ENCODE measurements around the gene RFX4.

Gene RFX4

GRCh38 chr12:106646472-106646871 is 63.7 kb downstream of the RFX4 start:
- no peak for DNase-seq (ENCODE audit: low read depth)

GRCh38 chr12:106647793-106648514 is 65.2 kb downstream of the RFX4 start:
- no peak for DNase-seq (ENCODE audit: low read depth)

- DNase-seq (ENCODE audit: low read depth) = no peak
Measured at GRCh38 chr12:106648736-106649135, 65.9 kb downstream of the RFX4 start.

GRCh38 chr12:106651552-106651951 is 68.7 kb downstream of the RFX4 start:
- no peak for DNase-seq (ENCODE audit: low read depth)

- no peak for DNase-seq (ENCODE audit: low read depth)
Measured at GRCh38 chr12:106652510-106653015, 69.8 kb downstream of the RFX4 start.

GRCh38 chr12:106655577-106655976 is 72.8 kb downstream of the RFX4 start:
- DNase-seq (ENCODE audit: low read depth) = no peak

- no peak for DNase-seq (ENCODE audit: low read depth)
Measured at GRCh38 chr12:106657488-106657887, 74.7 kb downstream of the RFX4 start.

GRCh38 chr12:106663385-106663784 is 80.6 kb downstream of the RFX4 start:
- DNase-seq (ENCODE audit: low read depth) = no peak

- DNase-seq (ENCODE audit: low read depth) = no peak
Measured at GRCh38 chr12:106669216-106669615, 86.4 kb downstream of the RFX4 start.

GRCh38 chr12:106670131-106670530 is 87.3 kb downstream of the RFX4 start:
- DNase-seq (ENCODE audit: low read depth) = no peak

GRCh38 chr12:106671840-106672239 is 89.0 kb downstream of the RFX4 start:
- no peak for DNase-seq (ENCODE audit: low read depth)

- no peak for DNase-seq (ENCODE audit: low read depth)
Measured at GRCh38 chr12:106672314-106673025, 89.7 kb downstream of the RFX4 start.

- DNase-seq (ENCODE audit: low read depth) = no peak
Measured at GRCh38 chr12:106673141-106673540, 90.3 kb downstream of the RFX4 start.

- no peak for DNase-seq (ENCODE audit: low read depth)
Measured at GRCh38 chr12:106675651-106676435, 93.0 kb downstream of the RFX4 start.

GRCh38 chr12:106679574-106679973 is 96.8 kb downstream of the RFX4 start:
- no peak for DNase-seq (ENCODE audit: low read depth)

- DNase-seq (ENCODE audit: low read depth) = no peak
Measured at GRCh38 chr12:106680280-106680679, 97.5 kb downstream of the RFX4 start.

- no peak for DNase-seq (ENCODE audit: low read depth)
Measured at GRCh38 chr12:106681210-106681609, 98.4 kb downstream of the RFX4 start.

- DNase-seq (ENCODE audit: low read depth) = peak; percentile 3
Measured at GRCh38 chr12:106682594-106683234, 99.9 kb downstream of the RFX4 start.

GRCh38 chr12:106684497-106684896 is 101.7 kb downstream of the RFX4 start:
- DNase-seq (ENCODE audit: low read depth) = no peak

- no peak for DNase-seq (ENCODE audit: low read depth)
Measured at GRCh38 chr12:106685381-106685780, 102.6 kb downstream of the RFX4 start.

GRCh38 chr12:106687672-106688071 is 104.9 kb downstream of the RFX4 start:
- DNase-seq (ENCODE audit: low read depth) = no peak

All from stromal cell of bone marrow (primary cell).